Testis (tissue), 3 donors: Measurements from ENCODE around the gene CAMTA1. TPM values are rescaled to one million over a fixed set of nuclear protein-coding genes. Genes with fewer than 3 reads are reported as not detected.

ENCODE experiments used
- DNase-seq: peaks from one replicate; pipeline ENCODE4 v3.0.0-alpha.2; 2019
- H3K27ac ChIP-seq, 2 donors: fragments of 200-600 bp; sonication (generic); one replicate each; pipeline ENCODE4 v1.5.1; 2019
- H3K27me3 ChIP-seq: fragments of 200-600 bp; sonication (generic); one replicate; pipeline ENCODE4 v1.5.1; 2019
- H3K36me3 ChIP-seq: fragments of 200-600 bp; sonication (generic); one replicate; pipeline ENCODE4 v1.5.1; 2017; ENCODE audit warnings: low read depth; ENCODE audit errors: missing control alignments
- H3K4me1 ChIP-seq: fragments of 200-600 bp; sonication (generic); one replicate; pipeline ENCODE4 v1.5.1; 2019
- H3K4me3 ChIP-seq, 2 donors: fragments of 200-600 bp; sonication (generic); one replicate each; pipeline ENCODE4 v1.5.1; 2017 to 2019
- H3K9me3 ChIP-seq: fragments of 200-600 bp; sonication (generic); one replicate; pipeline ENCODE4 v1.5.1; 2017
- POLR2A ChIP-seq: fragments of 450-650 bp; IDR thresholded peaks from one replicate; pipeline ENCODE4 v1.6.1; 2017; ENCODE audit warnings: antibody characterized with exemption, mild to moderate bottlenecking, moderate library complexity
- WGBS, 2 donors: methylation state at CpG; one replicate each; pipeline ENCODE4 v1.1.5; 2018; 5-methylcytosine and 5-hydroxymethylcytosine counted together
- intact Hi-C: fragments of 100-400 bp; cut with DNase I; formaldehyde crosslinking; loops from one replicate; pipeline ENCODE4 v1.15.1; 2023; ENCODE audit warnings: low total_unique reads
- polyA plus RNA-seq: library from polyadenylated mRNA; stranded (reverse); fragments of 350-450 nt; fragmentation: Illumina TruSeq; extraction: RNeasy Lipid Tissue Mini Kit (QIAGEN cat#74804); gene quantifications from one replicate; pipeline ENCODE4 v1.2.3, GENCODE V29; 2014; ENCODE audit warnings: low read depth, low replicate concordance; ENCODE audit not compliant: insufficient read depth
- total RNA-seq, 2 donors: library from RNA; depleted of rRNA; stranded (reverse); fragments of >200 nt; gene quantifications; one replicate each; pipeline ENCODE4 v1.2.3, GENCODE V29; 2016
- TF ChIP-seq, protein P1 (sequence below), 3 experiments: fragments of 450-650 bp in 2 of 3; fragments of 200-600 bp in 1 of 3; sonication (generic) in 1 of 3; IDR thresholded peaks; one replicate each; pipeline ENCODE4 v1.5.1; 2016 to 2019; ENCODE audit warnings: antibody characterized with exemption in 3 of 3, mild to moderate bottlenecking in 2 of 3, moderate library complexity in 1 of 3

The CAMTA1 gene
- total and polyA plus RNA-seq, 3 donors from 2014 or later, result 116 to 158 (median 119) TPM

DNA sequence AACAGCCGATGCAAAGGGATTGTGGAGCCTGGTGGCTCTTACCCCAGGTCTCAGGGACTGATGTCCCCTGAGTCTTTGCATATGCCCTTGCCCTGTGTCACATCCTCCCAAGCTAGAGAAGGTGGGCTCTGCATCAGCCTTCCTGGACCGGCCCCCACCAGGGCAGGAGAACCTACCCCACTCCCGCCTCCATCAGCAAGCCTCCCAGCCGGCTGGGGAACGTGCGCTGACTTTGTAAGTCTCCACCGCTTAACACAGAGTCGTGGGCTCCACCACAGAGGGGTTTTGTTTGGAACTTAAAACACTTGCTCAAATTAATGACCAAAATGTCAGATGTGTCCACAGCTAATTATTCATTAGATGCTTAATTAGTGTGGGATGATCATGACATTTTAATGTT, 730.6 kb downstream of the CAMTA1 start:
- H3K27me3 ChIP-seq, result no peaks in the 10 kb centered on the region
- H3K27ac ChIP-seq, result no peak overlapping the region
- no peaks in the 10 kb centered on the region for H3K4me1 ChIP-seq
- DNase-seq, result no peak
- 91 to 93% methylated on average over 8 of the region's 8 CpGs for WGBS, 2 donors
- H3K9me3 ChIP-seq, result no peaks in the 10 kb centered on the region
- no peak overlapping the region for H3K4me3 ChIP-seq
- intact Hi-C loops, result no loop called here
- TF ChIP-seq POLR2A, result no peak
- TF ChIP-seq, protein P1, sequence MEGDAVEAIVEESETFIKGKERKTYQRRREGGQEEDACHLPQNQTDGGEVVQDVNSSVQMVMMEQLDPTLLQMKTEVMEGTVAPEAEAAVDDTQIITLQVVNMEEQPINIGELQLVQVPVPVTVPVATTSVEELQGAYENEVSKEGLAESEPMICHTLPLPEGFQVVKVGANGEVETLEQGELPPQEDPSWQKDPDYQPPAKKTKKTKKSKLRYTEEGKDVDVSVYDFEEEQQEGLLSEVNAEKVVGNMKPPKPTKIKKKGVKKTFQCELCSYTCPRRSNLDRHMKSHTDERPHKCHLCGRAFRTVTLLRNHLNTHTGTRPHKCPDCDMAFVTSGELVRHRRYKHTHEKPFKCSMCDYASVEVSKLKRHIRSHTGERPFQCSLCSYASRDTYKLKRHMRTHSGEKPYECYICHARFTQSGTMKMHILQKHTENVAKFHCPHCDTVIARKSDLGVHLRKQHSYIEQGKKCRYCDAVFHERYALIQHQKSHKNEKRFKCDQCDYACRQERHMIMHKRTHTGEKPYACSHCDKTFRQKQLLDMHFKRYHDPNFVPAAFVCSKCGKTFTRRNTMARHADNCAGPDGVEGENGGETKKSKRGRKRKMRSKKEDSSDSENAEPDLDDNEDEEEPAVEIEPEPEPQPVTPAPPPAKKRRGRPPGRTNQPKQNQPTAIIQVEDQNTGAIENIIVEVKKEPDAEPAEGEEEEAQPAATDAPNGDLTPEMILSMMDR (IDR thresholded peaks at IDR 0.05), result no peak
- no peaks in the 10 kb centered on the region for H3K36me3 ChIP-seq

GRCh38 chr1:7516341-7516740, 731.1 kb downstream of the CAMTA1 start:
- DNase-seq, result no peak

DNA sequence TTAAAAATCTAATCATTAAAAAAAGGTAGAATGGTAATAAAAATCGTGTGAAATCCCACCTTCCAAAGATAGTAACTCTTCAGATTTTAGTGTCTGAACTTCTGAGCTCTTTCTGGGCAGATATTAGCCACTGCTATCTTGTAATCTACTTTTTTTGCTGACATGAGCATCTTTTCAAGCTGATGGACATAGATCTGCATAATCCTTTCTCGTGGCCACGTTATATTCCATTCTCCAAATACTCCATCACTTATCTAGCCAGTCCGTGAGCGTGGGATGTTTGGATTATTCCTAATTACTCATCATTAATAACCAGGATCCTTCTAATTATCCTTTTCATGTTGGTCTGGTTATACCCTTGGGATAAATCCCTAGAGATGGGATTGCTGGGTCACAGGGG, 731.7 kb downstream of the CAMTA1 start:
- Histone ChIP-seq H3K27me3 (no peaks in the 10 kb centered on the region), H3K36me3 (no peaks in the 10 kb centered on the region), H3K4me1 (no peaks in the 10 kb centered on the region), H3K27ac (no peak overlapping the region), H3K9me3 (no peaks in the 10 kb centered on the region), H3K4me3 (no peak overlapping the region)
- TF ChIP-seq, protein P1 (IDR thresholded peaks at IDR 0.05), result no peak
- no peak for TF ChIP-seq POLR2A
- intact Hi-C loops, result no loop called here
- 90 to 91% methylated on average over 5 of the region's 5 CpGs for WGBS, 2 donors
- no peak for DNase-seq

More at GRCh38 chr1:7516341-7516740, 731.1 kb downstream of the CAMTA1 start:
- H3K27me3 ChIP-seq, result no peaks in the 10 kb centered on the region
- no peak for TF ChIP-seq POLR2A
- TF ChIP-seq, protein P1 (IDR thresholded peaks at IDR 0.05), result no peak
- 75 to 79% methylated on average over 4 of the region's 4 CpGs for WGBS, 2 donors
- no peaks in the 10 kb centered on the region for H3K4me1 ChIP-seq
- no peak overlapping the region for H3K27ac ChIP-seq
- no peaks in the 10 kb centered on the region for H3K36me3 ChIP-seq
- intact Hi-C loops, result no loop called here
- H3K9me3 ChIP-seq, result no peaks in the 10 kb centered on the region
- H3K4me3 ChIP-seq, result no peak overlapping the region

- no peak overlapping the region for H3K4me3 ChIP-seq
- TF ChIP-seq, protein P1 (IDR thresholded peaks at IDR 0.05), result no peak
- TF ChIP-seq POLR2A, result no peak
- no peaks in the 10 kb centered on the region for H3K36me3 ChIP-seq
- 54 to 71% methylated on average over 10 of the region's 10 CpGs for WGBS, 2 donors
- H3K4me1 ChIP-seq, result no peaks in the 10 kb centered on the region
- H3K27me3 ChIP-seq, result no peaks in the 10 kb centered on the region
- H3K9me3 ChIP-seq, result no peaks in the 10 kb centered on the region
- no peak for DNase-seq
- no peak overlapping the region for H3K27ac ChIP-seq
- intact Hi-C loops, result no loop called here
Measured at GRCh38 chr1:7517611-7518330, 732.5 kb downstream of the CAMTA1 start.

GRCh38 chr1:7518411-7518810, 733.2 kb downstream of the CAMTA1 start:
- no peaks in the 10 kb centered on the region for H3K4me1 ChIP-seq
- intact Hi-C loops, result no loop called here
- 93% methylated on average over 8 of the region's 8 CpGs; no CpG with 5 or more reads in 1 of the 2 donors for WGBS, 2 donors
- H3K4me3 ChIP-seq, result no peak overlapping the region
- H3K36me3 ChIP-seq, result no peaks in the 10 kb centered on the region
- no peak for DNase-seq
- no peaks in the 10 kb centered on the region for H3K27me3 ChIP-seq
- no peak for TF ChIP-seq POLR2A
- TF ChIP-seq, protein P1 (IDR thresholded peaks at IDR 0.05), result no peak
- H3K27ac ChIP-seq, result no peak overlapping the region
- H3K9me3 ChIP-seq, result no peaks in the 10 kb centered on the region
